Tibial nerve (tissue), 3 donors: ENCODE measurements around the gene CLIP2.

Source experiments
- POLR2A ChIP-seq, 2 donors: fragments of 450-650 bp; IDR thresholded peaks; one replicate each; pipeline ENCODE4 v1.6.1; 2017; ENCODE audit warnings: antibody characterized with exemption in 2 of 2, mild to moderate bottlenecking in 2 of 2, moderate library complexity in 2 of 2
- TF ChIP-seq, protein P1 (sequence below), 5 experiments: fragments of 200-600 bp in 3 of 5; fragments of 450-650 bp in 2 of 5; sonication (generic) in 3 of 5; IDR thresholded peaks; one replicate each; pipeline ENCODE4 v1.5.1; 2016 to 2019; ENCODE audit warnings: antibody characterized with exemption in 5 of 5, mild to moderate bottlenecking in 3 of 5, moderate library complexity in 2 of 5

DNA sequence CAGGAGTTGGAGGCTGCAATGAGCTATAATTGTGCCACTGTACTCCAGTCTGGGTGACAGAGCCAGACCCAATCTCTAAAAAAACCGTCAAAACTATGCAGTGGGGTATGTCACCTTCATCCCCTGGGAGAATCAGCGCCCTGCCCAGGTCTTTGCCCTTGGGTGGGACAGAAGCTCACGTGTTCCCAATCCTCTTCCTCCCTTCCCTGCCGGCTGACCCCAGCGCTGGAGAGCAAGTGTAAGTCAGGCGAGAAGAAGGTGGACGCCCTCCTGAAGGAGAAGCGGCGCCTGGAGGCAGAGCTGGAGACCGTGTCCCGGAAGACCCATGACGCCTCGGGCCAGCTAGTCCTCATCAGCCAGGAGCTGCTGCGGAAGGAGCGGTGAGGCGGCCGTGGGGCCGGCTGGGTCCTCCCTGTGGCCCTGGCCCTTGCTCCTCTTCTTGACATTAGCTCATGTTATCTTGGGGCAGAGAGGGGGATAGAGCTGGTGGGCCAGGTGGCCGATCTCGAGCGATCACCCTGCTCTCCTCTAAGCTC lies 99.7 kb downstream of the CLIP2 start:
- TF ChIP-seq, protein P1, sequence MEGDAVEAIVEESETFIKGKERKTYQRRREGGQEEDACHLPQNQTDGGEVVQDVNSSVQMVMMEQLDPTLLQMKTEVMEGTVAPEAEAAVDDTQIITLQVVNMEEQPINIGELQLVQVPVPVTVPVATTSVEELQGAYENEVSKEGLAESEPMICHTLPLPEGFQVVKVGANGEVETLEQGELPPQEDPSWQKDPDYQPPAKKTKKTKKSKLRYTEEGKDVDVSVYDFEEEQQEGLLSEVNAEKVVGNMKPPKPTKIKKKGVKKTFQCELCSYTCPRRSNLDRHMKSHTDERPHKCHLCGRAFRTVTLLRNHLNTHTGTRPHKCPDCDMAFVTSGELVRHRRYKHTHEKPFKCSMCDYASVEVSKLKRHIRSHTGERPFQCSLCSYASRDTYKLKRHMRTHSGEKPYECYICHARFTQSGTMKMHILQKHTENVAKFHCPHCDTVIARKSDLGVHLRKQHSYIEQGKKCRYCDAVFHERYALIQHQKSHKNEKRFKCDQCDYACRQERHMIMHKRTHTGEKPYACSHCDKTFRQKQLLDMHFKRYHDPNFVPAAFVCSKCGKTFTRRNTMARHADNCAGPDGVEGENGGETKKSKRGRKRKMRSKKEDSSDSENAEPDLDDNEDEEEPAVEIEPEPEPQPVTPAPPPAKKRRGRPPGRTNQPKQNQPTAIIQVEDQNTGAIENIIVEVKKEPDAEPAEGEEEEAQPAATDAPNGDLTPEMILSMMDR (IDR thresholded peaks at IDR 0.05), result no peak
- TF ChIP-seq POLR2A (IDR thresholded peaks at IDR 0.05), result no peak
